Measurements from ENCODE around the gene NR1H2.

GRCh38 chr19:50356691-50357177, 19.5 kb upstream of the NR1H2 start:
- TF ChIP-seq TAF1 (IDR thresholded peaks at IDR 0.05; ENCODE audit: low read depth, low read length) (no peak), POLR2A (IDR thresholded peaks at IDR 0.05; ENCODE audit: low read depth, low read length) (no peak)

Data from GM12891 (cell line).